Vagina (tissue), 2 donors: Measurements from ENCODE around the gene ZNF816.

Experiments
- CTCF ChIP-seq, 3 experiments: fragments of 450-650 bp in 2 of 3; fragments of 200-600 bp in 1 of 3; sonication (generic) in 1 of 3; IDR thresholded peaks; one replicate each; pipeline ENCODE4 v1.5.1; 2017 to 2019; ENCODE audit warnings: antibody characterized with exemption in 3 of 3, mild to moderate bottlenecking in 2 of 3, moderate library complexity in 2 of 3
- POLR2A ChIP-seq, 2 donors: fragments of 450-650 bp; IDR thresholded peaks; one replicate each; pipeline ENCODE4 v1.6.1; 2017; ENCODE audit warnings: antibody characterized with exemption in 2 of 2, mild to moderate bottlenecking in 2 of 2, moderate library complexity in 2 of 2
- POLR2AphosphoS5 ChIP-seq, 2 donors: sonication (generic); formaldehyde crosslinking; IDR thresholded peaks; one replicate each; pipeline ENCODE4 v1.9.0; 2017; ENCODE audit warnings: antibody characterized with exemption in 2 of 2, mild to moderate bottlenecking in 2 of 2, low read depth in 1 of 2; ENCODE audit not compliant: insufficient read depth in 1 of 2

DNA sequence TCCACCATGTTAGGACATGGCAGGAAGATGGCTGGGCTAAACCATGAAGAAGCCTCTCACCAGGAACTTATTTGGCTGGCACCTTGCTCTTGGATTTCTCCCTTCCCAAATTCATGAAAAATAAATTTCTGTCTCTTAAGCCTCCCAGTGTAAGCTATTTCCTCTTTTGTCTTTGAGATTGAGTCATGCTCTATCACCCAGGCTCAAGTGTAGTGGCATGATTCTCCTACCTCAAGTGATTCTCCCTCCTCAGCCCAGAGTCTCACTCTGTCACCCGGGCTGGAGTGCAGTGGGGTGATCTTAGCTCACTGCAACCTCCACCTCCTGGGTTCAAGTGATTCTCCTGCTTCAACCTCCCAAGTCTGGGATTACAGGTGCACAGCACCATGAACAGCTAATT is 52.0 kb downstream of the ZNF816 start:
- TF ChIP-seq POLR2A (IDR thresholded peaks at IDR 0.05) (no peak), CTCF (IDR thresholded peaks at IDR 0.05) (no peak), POLR2AphosphoS5 (IDR thresholded peaks at IDR 0.05; ENCODE audit: insufficient read depth in 1 of 2, low read depth in 1 of 2) (no peak)
